CD4-positive, alpha-beta T cell treated with Interleukin-6 at 100 ng/mL for 8 hours (primary cell): ENCODE data around the gene CLTB.

Source experiments
- DNase-seq: peaks from one replicate; pipeline ENCODE4 v3.0.0-alpha.2; 2020; ENCODE audit warnings: mixed read lengths, low spot score

CLTB gene

GRCh38 chr5:176401281-176402205, 14.8 kb downstream of the CLTB start:
- DNase-seq: no peak

- no peak for DNase-seq
Measured at GRCh38 chr5:176400382-176401156, 15.8 kb downstream of the CLTB start.

DNA sequence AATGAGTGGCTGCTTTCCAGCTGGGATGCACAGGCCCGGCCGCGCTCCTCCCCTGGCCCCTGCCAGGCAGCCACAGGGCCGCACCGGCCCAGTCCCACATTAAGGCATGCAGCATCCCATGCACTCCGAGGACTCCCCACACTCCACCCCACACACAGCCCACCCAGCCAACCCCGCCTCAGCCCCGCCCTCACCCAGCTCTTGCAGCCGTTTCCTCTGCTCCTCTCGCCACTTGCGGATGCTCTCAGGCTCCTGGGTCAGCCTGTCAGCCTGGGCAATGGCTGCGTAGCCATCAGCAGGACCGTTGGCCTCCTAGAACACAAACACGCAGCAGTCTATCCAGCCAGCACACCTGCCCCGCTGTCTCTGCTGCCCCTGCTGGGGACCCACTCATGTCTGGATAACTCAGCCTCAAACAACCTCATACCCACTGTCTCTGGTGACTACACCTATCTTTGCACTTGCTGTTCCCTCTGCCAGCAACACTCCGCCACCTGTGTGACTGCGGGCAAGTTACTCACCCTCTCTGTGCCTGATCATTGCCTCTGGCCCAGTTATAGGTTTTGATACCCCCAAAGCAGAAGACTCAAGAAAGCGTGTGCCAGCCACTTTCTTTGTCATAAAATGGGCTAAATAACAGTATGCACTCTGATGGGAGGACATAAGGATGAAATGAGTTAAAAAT, 18.5 kb downstream of the CLTB start:
- no peak for DNase-seq

GRCh38 chr5:176396330-176396729, 20.0 kb downstream of the CLTB start:
- no peak for DNase-seq

DNA sequence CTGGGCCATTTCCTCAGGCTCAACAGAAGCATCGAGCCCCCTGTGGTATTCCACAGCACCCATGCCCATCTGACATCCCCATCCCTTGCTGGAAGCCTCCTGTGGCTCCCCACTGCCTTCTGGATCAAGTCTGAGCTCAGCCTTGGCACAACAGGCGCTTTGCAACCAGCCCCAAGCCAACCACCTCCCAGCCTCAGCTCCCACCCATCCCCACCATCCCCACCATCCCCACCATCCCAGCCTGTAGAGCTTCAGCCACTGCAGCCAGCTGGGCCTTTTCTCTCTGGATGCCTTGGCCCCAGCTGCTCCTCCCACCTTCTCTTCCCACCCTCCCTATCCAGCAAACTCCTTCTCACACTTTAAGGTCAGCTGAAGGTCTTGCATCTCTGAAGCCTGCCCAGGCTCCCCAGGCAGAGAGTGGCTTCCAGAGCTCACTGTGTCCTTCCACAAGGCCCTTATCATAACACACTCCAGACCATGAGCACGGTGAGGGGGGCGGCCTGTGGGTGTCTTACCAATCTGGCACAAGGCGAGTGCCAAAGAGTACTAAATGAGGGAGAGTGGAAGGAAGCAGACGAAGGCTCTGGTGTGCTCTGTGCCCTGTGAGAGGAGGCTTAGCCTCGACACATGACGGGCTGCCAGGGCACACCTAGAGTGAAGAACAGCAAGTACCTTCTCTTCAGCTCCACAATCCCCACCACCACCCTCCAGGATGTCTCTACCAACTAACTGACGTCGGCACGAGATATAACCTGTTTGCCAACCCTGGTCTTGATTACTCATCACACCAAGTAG, 21.3 kb downstream of the CLTB start:
- DNase-seq: no peak

- no peak for DNase-seq
Measured at GRCh38 chr5:176394096-176394495, 22.2 kb downstream of the CLTB start.

DNA sequence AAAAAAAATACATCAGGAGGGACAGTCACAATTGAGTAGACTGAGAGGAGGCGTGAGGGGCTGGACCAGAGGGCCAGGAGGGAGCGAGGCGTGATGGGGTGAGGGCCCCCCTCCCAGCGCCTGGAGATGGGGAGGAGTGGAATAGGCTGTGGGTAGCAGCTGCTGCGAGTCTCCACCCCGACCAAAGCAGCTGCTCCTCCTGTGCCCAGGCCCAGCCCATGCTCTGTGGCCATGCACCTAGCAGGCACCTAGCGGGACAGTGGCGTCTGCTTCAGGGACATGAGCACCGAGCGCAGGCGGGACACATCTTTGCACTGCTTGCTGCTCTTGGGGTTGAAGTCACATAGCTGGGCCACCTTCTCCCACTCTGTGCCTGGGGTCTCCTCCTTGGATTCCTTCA, 23.8 kb downstream of the CLTB start:
- DNase-seq: no peak

DNA sequence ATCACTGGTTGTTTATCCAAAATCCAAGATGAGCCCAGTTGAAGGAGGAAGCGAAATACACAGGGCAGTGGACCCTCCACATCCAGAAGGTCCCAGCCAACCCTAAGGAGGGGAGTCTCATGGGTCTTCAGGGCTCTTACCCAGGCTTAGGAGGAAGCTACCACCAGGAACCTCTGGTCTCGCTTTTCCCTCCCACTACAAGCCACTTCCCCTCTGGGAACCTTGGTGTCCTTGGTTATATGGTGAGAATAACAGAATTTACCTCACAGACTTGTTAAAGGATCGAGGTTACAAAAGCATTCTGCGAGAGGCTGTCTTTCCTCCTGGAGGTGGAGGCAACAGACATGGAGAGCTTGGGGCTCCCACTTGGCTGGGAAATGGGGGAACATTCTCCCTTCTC, 24.3 kb downstream of the CLTB start:
- no peak for DNase-seq

DNA sequence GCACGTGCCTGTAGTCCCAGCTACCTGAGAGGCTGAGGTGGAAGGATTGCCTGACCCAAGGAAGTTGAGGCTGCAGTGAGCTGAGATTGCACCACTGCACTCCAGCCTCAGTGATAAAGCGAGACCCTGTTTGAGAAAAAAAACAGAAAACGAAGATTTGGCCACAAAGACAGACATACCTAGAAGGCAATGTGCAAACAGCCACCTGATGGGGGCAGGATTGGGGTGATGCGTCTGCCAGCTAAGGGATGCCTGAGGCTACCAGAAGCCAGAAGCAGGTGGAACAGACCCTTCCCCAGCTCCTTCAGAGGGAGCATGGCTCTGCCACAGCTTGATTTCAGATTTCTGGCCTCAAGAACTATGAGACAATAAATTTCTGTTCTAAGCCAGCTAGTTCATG, 24.9 kb downstream of the CLTB start:
- no peak for DNase-seq

DNA sequence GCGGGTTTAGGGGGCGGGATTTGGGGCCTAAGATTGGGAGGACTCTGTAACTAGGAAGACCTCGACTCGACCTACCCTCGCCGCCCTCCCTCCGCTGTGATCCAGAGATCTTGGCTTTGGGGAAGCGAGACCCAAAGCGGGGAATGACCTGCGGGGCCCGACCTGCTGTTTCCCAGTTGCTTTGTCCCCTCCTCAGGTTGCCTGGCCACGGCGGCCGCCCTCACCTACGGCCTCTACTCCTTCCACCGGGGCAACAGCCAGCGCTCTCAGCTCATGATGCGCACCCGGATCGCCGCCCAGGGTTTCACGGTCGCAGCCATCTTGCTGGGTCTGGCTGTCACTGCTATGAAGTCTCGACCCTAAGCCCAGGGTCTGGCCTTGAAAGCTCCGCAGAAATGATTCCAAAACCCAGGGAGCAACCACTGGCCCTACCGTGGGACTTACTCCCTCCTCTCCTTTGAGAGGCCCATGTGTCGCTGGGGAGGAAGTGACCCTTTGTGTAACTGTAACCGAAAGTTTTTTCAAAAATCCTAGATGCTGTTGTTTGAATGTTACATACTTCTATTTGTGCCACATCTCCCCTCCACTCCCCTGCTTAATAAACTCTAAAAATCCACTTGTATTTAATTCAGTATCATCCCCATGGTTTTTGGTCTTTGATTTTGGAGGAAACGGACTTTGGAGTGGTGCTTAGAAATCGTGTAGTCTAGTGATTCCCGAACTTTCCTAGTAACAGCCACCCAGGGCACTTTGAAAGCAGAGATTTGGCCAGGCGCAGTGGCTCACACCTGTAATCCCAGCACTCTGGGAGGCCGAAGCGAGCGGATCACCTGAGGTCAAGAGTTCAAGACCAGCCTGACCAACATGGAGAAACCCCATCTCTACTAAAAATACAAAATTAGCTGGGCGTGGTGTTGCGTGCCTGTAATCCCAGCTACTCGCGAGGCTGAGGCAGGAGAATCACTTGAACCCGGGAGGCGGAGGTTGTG, 26.9 kb downstream of the CLTB start:
- no peak for DNase-seq

DNA sequence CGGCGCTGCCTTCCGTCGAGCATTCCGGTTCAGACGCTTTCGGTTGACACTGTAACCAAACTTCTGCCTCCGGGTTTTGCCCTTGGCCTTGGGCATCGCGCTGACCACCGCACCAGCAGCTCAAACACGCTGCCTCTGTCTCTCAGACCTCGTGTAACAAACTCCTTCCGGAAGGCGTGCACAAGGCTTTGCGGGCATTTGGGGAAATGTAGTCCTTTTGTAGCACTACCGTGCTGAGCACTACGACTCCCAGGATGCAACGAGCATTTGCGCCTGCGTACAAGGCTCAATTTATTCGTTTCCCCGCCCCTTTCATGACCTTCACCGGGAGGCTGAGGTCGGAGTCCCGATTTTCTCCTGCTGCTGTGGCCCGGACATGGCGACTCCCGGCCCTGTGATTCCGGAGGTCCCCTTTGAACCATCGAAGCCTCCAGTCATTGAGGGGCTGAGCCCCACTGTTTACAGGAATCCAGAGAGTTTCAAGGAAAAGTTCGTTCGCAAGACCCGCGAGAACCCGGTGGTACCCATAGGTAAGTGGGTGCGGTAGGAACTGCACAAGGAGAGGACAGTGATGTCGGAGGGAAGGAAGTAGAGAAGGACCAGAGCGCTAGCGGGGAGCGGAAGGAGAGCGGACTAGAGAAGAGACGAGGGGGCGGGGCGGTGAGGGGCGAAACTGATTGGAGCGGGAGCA, 27.8 kb downstream of the CLTB start, which contains the start of the genes HIGD2A and NOP16:
Gene HIGD2A (plus strand): TSS at position 308 of the 691 bp plus-strand sequence. CDS start 69 bp downstream, at position 377.
Gene NOP16 (minus strand): TSS at position 155 of the 691 bp plus-strand sequence. CDS start 59 bp downstream, at position 96.
- peak; percentile 99 for DNase-seq

DNA sequence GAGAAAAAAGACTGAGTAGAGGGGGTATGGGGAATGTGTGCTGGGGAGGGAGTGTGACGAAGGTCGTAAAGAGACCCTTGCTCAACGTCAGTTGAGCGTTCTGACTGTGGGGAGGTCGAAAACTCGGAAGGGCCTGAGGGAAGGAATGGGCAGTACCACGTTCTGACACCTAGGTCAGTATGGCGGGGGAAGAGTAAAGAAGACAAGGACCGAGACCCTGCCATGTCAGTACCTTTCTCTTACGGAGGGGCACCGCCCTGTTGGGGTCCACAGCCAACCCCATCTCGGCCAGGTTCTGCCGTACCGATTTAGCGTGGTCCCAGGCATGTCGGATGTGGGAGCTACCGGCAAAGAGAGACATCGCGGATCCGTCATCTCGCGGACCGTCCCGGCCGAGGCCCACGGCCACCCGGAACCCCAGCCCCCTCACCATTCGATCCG, 28.3 kb downstream of the CLTB start:
- no peak for DNase-seq

- no peak for DNase-seq
Measured at GRCh38 chr5:176387384-176387925, 28.9 kb downstream of the CLTB start.

DNA sequence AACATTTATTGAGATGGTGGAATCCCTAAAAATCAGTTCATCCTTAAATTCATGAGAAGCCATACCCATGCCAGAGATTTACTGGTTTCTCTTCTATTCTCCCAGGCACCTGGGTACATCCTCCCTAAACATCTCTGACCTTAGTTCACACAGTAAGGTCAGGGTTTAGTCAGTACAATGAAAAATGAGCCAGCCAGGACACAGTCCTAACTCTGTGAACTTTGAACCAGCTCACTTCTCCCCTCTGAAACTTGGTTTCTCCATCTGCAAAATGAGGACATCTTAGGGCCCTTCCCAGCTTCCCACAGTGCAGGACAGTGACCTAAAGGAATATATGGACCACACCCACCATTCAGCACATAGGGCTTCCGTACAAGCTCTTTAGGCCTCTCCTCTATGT, 29.8 kb downstream of the CLTB start:
- no peak for DNase-seq

GRCh38 chr5:176384991-176385390, 31.3 kb downstream of the CLTB start:
- DNase-seq: no peak

GRCh38 chr5:176384366-176384930, 31.9 kb downstream of the CLTB start:
- DNase-seq: no peak

- no peak for DNase-seq
Measured at GRCh38 chr5:176383961-176384360, 32.4 kb downstream of the CLTB start.

DNA sequence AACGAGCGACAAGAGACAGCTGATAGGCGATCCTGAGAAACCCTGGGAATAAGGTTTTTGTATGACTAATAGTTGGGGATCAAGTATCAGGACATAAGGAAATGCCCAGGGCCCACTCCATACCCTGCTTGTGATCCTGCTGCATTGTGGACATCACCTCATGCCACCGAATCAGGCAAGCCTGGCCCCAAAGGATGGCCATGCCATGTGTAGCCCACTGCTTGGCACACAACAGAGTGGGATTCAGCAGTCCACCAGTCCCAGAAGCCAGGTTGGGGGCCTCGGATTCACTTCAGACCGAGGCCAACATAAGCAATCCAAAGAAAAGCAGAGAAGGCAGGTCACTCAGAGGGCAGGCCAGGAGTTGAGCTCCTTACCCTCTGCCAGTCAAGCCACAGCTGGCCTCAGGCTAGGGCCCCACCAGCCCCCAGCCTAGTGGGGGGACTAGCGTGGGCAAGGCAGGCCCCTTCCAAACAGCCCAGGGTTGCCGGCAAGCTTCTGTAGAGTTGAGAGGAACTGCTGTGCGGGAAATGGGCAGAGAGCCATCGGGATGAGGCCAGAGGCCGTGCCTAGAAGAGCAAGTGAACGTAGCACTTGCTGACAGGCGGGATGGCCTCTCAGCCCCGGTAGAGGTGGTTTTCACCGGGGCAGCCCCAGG, 33.0 kb downstream of the CLTB start:
- no peak for DNase-seq
